ENCODE data around the gene STARD8.
"Not testable (repeated sequence)": the region's sequence is repeated elsewhere in the genome, so short reads cannot be mapped to it uniquely, and the experiment has no call there.

STARD8 gene

DNA sequence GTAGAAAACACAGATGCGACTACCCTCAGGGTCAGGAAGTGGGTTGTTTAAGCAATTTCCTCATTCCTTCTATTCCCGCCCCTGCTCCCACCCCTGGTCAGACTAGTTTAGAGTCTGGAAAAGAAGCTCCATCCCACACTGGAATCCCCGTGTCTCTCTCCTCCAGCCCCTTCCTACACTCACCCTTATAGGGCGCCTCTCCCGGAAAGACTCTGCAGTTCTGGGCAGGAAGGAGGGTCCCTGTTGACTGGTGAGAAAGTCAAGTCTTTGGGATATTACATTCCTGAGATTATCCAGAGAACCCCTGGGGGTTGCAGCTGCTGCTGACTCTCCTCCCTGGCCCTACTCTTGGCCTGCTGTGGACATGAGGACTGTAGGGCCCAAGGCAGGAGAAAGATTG is 11.9 kb downstream of the STARD8 start:
- in situ Hi-C loops (cut with HindIII; ENCODE audit: low sequenced_read_pairs): no loop called here

DNA sequence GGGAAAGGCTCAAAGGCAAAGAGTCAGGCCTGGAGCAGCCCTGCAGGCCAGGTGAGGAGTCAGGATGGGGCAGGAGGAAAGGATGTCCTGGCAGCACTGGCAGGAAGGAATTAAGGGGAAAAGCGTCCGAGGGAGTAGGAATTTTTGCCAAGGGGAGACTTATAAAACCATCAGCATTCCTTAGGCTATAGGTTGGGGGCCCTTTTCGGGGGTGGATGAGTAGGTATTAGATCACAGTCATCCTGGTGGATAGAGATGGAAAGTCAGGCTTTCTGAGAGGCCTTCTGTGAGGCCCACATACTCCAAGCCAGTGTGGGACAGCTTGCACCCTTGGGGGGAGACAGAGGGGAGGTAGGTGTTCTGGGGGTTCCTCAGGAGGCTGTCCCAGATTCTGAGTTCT is 12.3 kb downstream of the STARD8 start:
- in situ Hi-C loops (cut with HindIII; ENCODE audit: low sequenced_read_pairs): no loop called here

DNA sequence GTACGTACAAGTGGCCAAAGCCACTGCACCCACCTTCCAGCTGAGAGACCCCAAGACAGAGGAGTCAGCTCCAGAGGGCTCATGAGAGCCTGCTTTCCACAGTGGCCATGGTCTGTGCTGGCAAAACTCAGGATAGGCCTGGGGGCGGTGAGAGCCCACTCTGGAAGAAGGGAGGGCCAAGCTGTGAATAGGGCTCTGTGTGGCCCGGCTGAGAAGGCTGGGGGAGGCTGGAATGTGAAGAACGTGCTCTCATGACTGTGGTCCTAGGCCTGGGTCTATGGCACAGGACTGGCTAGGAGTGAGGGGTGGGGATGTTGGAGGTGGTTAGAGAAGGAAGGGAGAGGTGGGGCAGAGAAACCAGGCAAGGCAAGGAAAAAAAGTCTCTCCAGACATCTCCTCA is 13.3 kb downstream of the STARD8 start:
- in situ Hi-C loops (cut with HindIII; ENCODE audit: low sequenced_read_pairs): no loop called here

DNA sequence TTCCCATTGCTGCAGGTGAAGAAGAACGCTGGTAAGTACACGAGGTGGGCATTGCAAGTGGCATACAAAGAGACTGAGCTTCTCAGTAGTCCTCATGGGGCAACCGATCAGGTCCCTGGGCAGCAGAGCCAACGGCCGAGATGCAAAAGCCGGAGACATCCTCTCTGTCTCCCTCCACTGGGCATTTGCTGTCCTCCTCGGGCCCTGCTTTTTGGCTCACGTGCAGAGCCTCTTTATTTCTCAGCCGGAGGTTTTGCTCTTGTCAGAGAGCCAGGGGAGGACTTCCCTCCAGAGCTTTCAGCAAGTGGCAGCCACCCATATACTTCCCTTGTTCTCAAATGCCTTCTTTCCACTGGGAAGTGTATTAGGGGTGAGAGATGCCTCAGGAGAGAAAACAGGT is 18.0 kb downstream of the STARD8 start:
- in situ Hi-C loops (cut with HindIII; ENCODE audit: low sequenced_read_pairs): no loop called here

DNA sequence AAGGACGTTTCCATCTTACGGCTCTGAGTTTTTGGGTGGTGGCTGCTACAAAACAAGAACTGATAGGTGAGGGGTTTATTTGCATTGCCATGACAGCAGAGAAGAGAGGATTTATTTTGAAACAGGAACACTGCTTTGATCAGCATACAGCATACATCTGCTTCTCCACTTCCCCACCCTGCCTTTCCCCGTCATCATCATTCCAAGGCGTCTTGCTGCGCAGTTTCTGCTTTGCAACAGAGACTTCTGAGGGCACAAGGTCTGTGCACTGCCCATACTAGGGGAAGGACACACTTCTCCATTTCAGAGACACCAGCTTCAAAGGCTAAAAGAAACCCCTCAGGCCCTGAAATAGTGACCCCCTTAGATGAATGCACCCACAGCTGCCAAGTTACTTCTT is 19.1 kb downstream of the STARD8 start:
- in situ Hi-C loops (cut with HindIII; ENCODE audit: low sequenced_read_pairs): no loop called here

DNA sequence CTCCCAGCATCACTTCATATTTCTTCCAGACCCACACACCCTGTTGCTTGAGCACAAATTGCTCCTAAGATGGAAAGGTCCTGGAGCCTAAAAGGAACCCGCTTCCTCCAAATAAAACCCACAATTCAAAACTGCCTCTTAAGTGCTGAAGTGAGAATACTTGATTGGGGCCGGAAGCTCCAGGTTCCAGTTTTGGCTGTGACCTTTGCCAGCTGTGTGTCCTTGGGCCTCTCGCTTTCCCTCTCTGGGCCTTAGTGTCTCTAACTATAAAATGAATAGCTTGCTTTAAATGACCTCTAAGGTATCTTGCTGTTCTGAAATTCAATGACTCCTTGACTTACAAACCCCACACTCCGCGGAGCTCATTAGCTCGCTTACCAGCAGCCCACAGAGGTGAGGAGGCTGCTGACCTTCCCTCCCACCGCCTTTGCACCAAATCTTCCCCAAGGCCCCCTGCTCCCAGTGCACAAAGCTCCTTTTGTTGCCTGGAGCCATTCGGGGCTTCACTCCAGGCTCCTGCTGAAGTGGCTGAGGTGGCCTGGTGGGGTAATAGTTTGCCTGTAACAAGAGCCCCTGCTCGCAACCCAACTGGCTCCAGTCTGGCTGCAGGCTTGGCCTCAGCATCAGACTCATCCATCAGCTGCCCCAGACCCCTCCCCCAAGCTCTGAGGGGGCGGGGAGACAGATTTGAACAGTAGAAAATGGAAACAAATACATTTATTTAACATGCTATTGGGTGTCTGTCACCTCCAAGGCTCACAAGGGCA is 21.8 kb downstream of the STARD8 start:
- in situ Hi-C loops (cut with HindIII; ENCODE audit: low sequenced_read_pairs): no loop called here

DNA sequence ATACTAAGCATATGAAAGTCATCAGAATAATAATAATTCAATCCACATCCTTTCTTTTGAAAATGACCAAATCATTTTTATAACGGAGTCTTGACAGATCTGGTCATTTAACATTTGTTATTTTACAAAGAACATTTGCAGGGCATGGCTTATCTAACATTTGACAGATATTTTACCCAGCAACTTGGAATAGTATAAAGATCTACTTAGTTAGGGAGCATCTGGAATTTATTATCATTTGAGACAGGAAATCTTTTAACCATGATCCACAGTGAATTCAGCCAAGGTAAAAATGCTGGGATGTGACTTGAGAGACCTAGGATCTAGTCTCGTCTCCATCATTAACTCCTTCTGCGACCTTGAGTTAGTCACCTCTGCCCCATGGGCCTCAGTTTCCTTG is 22.4 kb downstream of the STARD8 start:
- in situ Hi-C loops (cut with HindIII; ENCODE audit: low sequenced_read_pairs): no loop called here

DNA sequence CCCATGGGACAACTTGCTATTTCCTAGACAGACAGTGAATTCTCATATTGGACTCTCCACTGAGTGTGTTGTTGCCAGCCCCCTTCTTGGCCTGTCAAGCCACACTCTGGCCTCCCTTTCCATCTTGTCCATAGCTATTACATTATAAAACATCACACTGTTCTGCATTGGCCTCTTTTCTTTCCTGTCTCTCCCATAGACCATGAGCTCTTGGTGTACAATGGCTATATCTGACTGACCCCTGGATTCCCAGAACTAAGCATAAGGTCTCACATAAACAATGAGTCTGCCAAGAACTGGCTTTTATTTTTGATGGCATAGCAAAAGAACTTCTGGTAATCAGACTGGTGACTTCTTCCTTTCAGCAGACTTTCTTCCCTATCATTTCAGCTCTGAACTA is 23.8 kb downstream of the STARD8 start:
- in situ Hi-C loops (cut with HindIII; ENCODE audit: low sequenced_read_pairs): no loop called here

DNA sequence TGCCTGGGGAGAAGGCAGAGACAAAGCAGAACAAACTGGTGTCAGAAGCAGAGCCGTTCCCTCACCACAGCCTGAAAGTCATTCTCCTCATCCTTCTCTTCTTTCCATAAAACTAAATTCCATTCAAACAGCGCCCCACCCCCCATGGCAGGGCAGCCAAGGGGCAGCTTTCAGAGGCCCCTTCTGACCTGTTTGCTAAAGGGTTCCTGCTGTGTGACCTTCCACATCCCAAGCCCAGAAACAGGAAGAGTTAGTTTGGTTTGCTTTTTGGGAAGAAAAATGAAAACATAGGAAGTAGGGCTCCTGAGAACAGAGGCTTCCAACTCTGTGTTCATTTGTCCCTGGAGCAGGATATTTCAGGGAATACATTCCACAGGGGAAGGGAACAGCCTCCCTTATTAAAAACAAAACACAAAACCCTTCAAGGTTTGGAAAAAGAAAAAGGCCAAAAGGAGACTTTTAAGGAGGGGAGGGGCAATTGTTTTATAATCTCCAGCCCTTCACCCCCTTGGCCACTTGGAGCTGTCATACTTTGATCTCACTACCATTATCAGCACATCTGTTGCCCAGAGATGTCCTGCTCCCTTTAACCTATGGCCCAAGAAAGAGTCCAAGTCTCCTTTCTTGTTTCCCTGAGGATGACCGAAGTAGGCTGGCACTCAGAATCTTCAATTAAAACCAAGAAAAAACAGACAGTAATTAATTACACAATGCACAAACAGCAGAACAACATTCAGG is 25.3 kb downstream of the STARD8 start:
- in situ Hi-C loops (cut with HindIII; ENCODE audit: low sequenced_read_pairs): no loop called here

DNA sequence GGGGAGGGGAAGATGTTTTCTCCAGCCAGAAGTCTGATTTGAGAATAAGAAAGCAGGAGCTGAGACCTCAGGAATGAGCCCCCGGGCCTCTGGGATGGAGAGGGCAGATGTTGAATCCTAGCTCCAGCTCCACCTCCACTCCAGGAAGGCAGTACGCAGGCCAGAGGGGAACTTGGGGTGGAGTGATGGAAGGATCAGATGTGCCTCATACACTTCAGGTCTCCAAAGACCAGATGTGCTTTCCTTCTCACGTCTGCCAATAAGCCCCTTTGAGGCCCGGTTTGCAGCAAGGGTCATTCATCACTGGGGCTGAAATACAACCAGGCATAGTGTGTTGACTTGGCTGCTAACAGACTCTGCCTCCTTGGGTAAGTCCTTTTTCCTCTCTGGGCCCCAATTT is 28.1 kb downstream of the STARD8 start:
- in situ Hi-C loops (cut with HindIII; ENCODE audit: low sequenced_read_pairs): no loop called here

DNA sequence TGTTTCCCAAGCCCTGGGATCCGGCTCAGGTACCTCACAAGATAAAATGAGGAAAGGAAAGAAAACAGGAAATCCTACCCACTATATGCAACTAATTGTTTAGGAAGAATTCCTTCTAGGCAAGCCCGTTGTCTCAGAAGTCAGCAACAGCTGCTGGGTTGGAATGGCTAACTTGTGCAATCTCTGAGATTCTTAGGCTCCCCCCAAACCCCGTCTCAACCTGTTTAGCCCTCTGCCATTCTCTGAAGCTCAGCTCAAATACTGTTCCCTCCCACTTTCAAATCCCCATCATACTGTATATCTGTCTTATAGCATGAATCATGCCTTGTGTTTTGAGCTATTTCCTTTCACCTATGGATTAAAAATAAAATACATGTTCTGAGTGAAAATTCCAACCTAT is 28.9 kb downstream of the STARD8 start:
- in situ Hi-C loops (cut with HindIII; ENCODE audit: low sequenced_read_pairs): no loop called here

DNA sequence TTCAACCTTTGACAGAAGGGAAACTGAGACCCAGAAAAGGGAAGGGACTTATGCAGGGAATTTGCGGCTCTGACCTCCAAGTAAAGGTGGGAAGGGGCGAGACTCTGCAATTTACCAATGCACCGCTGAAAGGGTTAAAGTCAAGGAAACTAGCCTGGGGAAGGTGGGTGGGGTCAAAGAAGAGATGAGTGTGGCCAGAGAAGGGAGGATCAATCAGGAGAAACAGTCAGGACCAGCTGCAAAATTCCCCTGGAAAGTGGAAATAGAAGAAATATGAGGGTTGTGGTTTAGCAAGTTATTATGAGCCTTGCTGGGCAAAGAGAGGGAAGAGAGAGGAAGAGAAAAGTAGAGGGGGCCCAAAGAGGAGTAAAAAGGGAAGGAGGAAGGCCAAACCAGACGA is 30.5 kb downstream of the STARD8 start:
- in situ Hi-C loops (cut with HindIII; ENCODE audit: low sequenced_read_pairs): no loop called here

DNA sequence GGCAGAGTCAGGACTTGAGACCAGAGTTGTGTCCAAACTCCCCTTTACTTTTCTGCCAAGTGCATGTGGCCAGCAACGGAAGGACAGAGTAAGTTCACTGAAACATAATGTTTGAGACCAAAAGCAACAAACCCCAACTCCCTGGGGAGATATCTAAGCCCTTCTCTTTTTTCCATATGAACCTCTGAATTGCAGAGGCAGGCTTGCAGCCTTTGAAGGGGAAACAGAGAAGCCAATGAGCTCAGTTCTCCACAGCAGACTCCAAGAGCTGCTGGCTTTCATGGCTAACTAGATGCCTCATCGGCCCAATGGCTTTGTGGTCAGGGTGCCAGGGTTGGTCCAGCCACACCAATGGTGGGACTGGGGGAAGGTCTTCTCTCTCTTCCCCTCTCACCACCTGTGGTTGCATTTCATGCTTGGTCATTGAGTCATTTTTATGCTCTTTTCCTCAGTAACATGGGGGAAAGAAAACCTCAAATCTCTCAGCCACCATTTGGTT is 34.0 kb downstream of the STARD8 start:
- in situ Hi-C loops (cut with HindIII; ENCODE audit: low sequenced_read_pairs): no loop called here

DNA sequence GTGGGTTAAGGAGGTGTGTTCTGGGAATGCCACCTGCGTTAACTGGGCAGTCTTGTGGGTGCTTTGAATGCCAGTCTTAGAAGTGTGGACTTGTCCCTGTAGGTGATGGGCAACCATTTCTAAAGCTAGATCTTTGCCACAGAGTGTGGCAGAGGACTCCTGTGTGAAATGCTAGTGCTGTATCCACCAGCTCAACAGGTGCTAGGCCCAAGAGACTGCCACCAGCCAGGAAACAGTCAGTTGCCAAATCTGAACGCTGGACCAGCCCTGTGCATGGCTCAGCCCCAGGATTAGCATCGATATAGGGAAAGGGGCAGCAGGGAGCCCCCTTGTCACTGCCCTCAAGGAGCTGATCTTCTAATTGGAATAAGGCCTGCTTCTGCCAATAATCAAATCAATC is 35.3 kb downstream of the STARD8 start:
- in situ Hi-C loops (cut with HindIII; ENCODE audit: low sequenced_read_pairs): no loop called here

DNA sequence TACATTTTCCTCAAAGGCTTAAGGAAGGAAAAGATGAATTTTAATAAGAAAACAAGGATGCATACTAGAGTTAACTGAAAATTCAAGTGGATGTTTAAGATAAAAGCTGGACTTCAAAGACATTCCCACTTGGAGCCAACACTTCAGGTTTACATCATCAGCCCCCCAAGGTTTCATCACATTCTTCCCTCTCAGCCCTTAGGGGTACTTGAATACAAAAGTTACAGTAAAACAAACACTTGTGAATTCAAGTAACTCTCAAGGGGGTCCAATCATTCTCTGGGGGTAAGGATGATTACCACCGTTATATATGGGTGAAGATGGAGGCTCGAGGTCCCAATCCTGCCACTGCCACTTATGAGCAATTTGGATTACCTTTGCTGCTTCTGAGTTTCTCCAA is 36.1 kb downstream of the STARD8 start:
- in situ Hi-C loops (cut with HindIII; ENCODE audit: low sequenced_read_pairs): no loop called here

DNA sequence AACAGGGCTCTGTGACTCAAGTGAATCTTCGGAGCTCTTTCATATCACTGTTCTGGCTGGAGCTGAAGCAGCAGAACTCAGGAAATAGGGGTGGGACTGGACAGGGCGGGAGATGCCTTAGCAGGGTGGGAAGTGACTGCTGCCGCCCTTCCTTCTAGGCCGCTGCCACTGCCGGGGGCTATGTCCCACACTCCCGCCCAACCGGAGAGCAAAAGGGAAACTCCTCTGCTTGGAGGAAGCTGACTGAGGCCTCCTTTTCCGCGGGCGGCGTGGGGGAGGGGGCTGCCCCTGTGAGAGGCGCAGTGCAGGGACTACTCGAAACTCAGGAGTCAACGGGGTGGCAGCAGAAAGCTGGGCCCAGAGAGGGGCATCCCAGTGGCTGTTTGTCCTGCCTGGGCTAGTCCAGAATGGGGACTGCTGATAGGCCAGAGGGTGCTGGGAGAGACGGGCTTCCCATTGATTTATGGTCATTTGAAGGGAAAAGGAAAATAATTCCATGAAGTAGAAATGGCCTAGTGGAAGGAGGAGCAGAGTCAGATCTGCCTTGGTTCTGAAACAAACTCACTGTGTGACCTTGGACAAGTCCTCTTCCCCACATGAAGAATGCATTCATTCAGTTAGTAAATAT is 36.9 kb downstream of the STARD8 start:
- in situ Hi-C loops (cut with HindIII; ENCODE audit: low sequenced_read_pairs): no loop called here

DNA sequence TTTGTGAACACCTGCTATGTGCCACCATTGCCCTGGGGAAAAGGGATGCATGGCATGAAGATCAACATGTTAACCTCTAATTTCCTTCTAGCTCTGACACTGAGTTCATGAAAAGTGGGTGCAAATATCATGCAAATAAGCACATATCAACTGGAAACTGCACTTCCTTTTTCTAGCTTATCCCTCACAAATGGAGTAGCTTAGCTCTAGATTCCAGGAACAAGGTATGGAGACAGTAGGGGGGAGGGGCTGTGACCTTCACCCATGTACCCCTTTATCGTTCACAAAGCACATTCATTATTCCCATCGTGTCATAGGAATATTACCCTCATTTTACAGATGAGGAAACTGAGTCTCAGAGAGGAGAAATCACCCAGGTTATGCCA is 37.4 kb downstream of the STARD8 start:
- in situ Hi-C loops (cut with HindIII; ENCODE audit: low sequenced_read_pairs): no loop called here

DNA sequence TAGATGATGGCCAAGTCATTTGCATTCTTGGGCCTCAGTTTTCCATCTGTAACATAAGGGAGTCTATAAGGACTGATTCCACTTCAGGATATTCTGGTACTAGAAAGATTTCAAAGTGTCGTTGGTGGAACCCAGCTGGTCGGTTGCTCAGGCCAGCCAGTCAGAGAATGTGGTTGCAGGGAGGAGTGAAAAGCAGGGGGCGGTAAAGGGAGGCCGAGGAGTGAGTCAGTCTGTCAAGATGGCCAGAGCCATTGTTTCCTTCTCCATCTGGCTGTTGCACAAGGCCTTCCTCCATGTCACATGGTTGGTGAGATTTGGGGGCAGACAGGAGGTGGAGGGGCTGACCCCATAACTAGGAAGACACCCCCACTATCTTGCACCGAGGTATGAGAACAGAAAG is 38.2 kb downstream of the STARD8 start:
- in situ Hi-C loops (cut with HindIII; ENCODE audit: low sequenced_read_pairs): no loop called here

DNA sequence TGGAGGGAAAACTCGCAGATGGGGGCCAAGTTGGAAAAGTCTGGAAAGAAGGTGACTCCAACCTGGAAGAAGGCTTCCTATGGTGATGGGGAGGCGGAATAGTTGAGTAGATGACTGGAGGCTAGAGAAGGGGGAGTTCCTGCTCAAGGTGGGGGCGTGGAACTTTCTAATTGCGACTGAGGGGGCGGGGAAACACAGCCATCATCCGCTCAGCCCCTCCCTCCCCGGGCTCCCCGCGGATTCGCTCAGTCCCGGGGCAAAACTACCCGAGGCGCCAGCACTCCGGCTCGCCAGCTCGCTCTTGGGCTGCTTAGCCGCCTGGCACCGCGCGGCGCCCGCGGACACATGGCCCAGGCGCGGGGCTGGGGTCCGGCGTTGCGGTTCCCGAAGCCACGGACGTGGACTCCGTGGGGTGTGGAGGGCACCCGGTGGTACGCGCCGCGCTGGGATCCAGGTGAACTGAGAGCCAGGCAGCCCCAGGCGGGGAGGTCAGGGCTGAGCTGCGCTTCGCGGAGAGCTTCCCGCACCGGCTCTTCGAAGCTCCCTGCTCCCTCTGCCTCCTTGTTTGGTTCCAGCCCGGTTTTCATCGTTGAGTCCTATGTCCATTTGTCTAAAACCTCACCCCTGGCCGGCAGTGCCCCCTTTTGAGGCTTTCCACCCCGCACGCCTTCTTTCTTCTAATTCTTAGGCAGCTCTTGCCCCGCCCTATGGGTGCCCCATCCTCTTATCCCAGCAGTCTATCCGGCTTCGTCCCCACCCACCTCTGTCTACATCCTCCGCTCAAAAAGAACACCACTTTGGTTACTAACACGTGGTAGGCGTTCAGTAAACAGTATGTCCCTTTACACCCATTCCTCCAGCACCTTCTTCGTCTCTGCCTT is 38.9 kb downstream of the STARD8 start:
- in situ Hi-C loops (cut with HindIII; ENCODE audit: low sequenced_read_pairs): no loop called here

DNA sequence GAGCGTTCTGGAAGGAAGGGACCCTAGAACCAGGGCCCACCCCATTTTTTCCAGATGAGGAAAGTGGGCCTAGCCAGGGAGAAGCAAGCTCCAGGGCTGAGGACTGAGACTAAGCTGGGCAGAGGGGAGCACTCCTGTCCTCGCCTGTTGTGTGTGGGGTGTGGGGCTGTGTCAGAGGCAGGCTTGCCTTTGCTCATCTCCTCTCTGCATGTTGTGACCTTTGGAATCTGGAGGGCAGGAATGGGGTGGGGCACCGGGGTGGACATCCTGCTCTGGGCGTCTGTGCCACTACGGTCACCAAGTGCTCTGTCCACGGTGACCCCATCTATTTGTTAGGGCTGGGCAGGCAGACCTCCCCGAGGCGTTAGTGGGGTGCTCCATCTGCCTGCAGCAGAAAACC is 41.5 kb downstream of the STARD8 start:
- in situ Hi-C loops (cut with HindIII; ENCODE audit: low sequenced_read_pairs): not testable (repeated sequence)

DNA sequence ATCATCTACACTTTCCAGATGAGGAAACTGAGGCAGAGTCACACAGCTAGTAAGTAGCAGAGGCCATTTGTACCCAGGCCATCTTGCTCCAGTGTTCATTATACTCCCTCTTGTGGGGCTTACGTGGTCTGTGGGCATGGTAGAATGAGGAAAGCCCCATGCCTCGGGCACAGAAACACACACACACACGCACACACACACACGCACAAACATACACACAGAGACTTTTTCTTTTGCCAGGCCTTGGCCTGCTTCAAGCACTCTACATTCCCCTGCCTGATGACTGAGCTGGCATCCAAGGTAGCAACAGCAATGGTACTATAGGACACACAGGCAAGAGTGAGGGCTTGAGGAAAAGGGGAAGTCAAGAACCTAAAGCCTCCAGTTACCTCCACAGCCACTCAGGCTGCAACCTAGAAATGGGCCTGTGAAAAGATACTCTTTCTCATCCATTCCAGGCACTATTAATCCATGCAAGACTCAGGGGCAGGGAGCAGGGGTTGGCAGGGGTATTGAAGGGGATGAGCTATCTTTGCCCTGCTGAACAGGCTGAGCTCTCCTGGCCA is 43.6 kb downstream of the STARD8 start:
- in situ Hi-C loops (cut with HindIII; ENCODE audit: low sequenced_read_pairs): no loop called here

Data from DLD1 (cell line).